Occipital lobe (tissue), 3 donors: ENCODE measurements around the gene AARS1. TPM values are rescaled to one million over a fixed set of nuclear protein-coding genes. Genes with fewer than 3 reads are reported as not detected.
"Not testable (repeated sequence)": the region's sequence is repeated elsewhere in the genome, so short reads cannot be mapped to it uniquely, and the experiment has no call there.

Experiments used
- DNase-seq: peaks from one replicate; lab custom pipeline; 2025; lab: John Stamatoyannopoulos, UW
- small RNA-seq: library from RNA; depleted of rRNA; stranded (forward); fragments of <200 nt; gene quantifications from one replicate; pipeline ENCODE3, GENCODE V24; 2014
- total RNA-seq: library from RNA; depleted of rRNA; stranded (reverse); fragments of >200 nt; gene quantifications from one replicate; pipeline ENCODE4 v1.2.3, GENCODE V29; 2014

The AARS1 gene
- total RNA-seq, 1 donor from 2014 or later = 65.7 TPM

DNA sequence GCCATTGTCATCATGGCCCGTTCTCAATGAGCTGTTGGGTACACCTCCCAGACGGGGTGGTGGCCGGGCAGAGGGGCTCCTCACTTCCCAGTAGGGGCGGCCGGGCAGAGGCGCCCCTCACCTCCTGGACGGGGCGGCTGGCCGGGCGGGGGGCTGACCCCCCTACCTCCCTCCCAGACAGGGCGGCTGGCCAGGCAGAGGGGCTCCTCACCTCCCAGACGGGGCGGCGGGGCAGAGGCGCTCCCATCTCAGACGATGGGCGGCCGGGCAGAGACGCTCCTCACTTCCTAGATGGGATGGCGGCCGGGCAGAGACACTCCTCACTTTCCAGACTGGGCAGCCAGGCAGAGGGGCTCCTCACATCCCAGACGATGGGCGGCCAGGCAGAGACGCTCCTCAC is 64.7 kb downstream of the AARS1 start:
- DNase-seq = not testable (repeated sequence)

DNA sequence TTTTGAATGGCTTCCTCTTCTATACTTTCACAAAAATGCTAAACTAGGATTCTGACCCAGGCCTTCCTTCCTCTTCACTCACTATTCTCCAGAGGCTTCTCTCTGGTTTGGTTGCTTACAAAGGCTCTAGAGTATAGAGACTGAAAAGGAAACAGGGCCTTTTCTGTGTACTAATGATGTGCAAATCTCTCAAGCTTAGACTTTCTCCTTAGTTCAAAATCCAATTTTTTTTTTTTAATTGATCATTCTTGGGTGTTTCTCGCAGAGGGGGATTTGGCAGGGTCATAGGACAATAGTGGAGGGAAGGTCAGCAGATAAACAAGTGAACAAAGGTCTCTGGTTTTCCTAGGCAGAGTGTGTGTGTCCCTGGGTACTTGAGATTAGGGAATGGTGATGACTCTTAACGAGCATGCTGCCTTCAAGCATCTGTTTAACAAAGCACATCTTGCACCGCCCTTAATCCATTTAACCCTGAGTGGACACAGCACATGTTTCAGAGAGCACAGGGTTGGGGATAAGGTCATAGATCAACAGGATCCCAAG is 65.3 kb downstream of the AARS1 start:
- not testable (repeated sequence) for DNase-seq

DNA sequence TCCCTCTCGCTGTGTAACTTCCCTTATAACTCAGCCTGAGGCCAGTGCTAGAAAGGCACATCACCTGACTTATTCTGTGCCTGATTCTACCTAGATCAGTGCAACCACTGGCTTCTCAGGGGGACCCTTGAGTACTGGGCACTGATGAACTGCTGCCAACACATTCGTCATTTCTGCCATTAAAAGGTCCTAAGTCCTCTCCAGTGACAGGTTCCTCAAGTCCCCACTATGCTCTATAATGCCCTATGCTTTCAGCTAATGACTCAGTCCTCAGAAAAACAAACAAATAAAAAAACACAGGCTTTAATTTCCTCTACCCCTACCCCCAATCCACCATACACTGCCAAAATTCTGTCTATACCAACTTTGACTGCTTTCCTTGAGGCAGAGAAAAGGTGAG is 66.1 kb downstream of the AARS1 start:
- DNase-seq = not testable (repeated sequence)

DNA sequence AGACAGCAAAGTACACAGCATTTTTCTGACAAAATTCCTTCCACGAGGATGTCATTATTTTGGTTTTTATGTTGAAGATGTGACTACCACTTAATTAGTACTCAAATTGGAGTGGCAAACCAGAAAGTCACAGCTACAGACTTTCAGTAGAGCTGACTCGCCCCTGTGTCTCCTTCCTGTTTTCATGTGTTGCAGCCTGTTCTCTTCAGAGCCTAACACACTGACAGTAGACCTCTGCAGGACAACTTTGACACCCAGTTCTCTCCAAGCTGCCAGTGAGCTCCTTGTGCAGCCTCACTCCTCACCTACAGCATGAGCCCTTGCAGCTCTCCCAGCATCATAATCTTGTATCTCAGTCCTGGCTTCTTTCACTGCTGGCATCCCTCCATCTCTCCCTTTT is 66.7 kb downstream of the AARS1 start:
- not testable (repeated sequence) for DNase-seq

DNA sequence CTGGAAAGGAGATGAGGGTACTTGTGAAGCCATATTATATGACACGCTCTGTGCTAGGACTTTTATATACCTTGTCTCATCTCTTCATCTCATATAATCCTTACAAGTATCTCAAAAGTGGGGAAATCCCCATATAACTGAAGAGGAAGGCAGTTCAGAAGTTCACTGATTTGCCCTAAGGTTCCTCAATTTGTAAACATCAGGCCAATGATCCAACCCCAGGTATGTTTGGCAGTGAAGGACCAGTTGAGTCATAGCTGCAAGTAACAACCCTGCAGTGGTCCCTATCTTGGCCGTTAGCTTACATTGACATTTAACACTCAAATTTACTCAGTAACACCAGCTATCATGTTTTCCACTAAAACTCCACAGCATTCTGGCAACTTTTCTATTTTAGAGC is 70.7 kb downstream of the AARS1 start:
- DNase-seq = not testable (repeated sequence)

- DNase-seq = not testable (repeated sequence)
Measured at GRCh38 chr16:70206382-70206781, 82.9 kb downstream of the AARS1 start.

- not testable (repeated sequence) for DNase-seq
Measured at GRCh38 chr16:70204668-70205405, 84.5 kb downstream of the AARS1 start.

- not testable (repeated sequence) for DNase-seq
Measured at GRCh38 chr16:70204010-70204409, 85.3 kb downstream of the AARS1 start.

- not testable (repeated sequence) for DNase-seq
Measured at GRCh38 chr16:70203508-70203907, 85.8 kb downstream of the AARS1 start.

Small RNA genes within 50 kb of the gene (small RNA-seq; reads per million reads assigned to genes)
- gene AC009060.2 (not detected), gene RN7SL279P (not detected)

Other genes starting within 250 kb of the AARS1 start
- 8.7 TPM for gene PDPR, start 175.2 kb downstream of the AARS1 start, total RNA-seq
- 0.16 TPM for gene CLEC18C, start 115.7 kb downstream of the AARS1 start, total RNA-seq
- 124 TPM for gene EXOSC6, start 37.6 kb downstream of the AARS1 start, total RNA-seq
- gene DDX19B, start 9.7 kb upstream of the AARS1 start, total RNA-seq = 25.3 TPM
- 37.1 TPM for gene DDX19A, start 57.4 kb upstream of the AARS1 start, total RNA-seq
- 35.2 TPM for gene ST3GAL2, start 149.6 kb upstream of the AARS1 start, total RNA-seq
- gene FCSK, start 165.1 kb upstream of the AARS1 start, total RNA-seq = 6.2 TPM
- 29.2 TPM for gene COG4, start 234.0 kb upstream of the AARS1 start, total RNA-seq
- 87.3 TPM for gene SF3B3, start 234.3 kb upstream of the AARS1 start, total RNA-seq